IPS-NIHi11 (cell line): ENCODE results near the gene FBXL22.

Experiments
- DNase-seq: peaks from one replicate; pipeline ENCODE4 v3.0.0; 2012; ENCODE audit warnings: mixed read lengths, low spot score

FBXL22 gene, protein sequence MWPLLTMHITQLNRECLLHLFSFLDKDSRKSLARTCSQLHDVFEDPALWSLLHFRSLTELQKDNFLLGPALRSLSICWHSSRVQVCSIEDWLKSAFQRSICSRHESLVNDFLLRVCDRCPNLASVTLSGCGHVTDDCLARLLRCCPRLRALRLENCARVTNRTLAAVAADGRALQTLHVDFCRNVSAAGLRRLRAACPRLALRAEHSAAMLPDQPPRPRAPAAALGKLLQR

DNA sequence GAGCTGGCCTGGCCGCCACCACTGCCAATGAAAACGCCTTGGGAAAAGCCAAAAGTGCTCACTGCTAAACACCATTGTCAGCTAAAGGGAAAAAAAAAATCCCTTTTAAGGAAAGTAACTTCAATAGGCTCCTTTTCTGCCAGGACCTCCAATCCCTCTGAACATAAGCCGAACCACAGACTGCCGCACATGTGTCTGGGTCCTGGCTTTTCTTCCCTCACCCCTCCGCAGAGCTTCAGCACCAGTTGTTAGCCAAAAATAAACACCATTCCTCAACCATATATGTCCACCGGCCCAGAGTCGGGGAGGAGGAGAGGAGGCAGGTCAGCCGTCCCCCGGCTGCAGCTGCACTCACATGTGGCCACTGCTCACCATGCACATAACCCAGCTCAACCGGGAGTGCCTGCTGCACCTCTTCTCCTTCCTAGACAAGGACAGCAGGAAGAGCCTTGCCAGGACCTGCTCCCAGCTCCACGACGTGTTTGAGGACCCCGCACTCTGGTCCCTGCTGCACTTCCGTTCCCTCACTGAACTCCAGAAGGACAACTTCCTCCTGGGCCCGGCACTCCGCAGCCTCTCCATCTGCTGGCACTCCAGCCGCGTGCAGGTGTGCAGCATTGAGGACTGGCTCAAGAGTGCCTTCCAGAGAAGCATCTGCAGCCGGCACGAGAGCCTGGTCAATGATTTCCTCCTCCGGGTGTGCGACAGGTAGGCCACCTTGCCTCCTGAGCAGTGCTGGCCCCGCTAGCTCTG is at the start of gene FBXL22:
Gene FBXL22, plus strand, starts transcription at position 350 of the 753 bp plus-strand sequence. Its CDS starts 6 bp downstream, at position 356.
- DNase-seq: no peak

DNA sequence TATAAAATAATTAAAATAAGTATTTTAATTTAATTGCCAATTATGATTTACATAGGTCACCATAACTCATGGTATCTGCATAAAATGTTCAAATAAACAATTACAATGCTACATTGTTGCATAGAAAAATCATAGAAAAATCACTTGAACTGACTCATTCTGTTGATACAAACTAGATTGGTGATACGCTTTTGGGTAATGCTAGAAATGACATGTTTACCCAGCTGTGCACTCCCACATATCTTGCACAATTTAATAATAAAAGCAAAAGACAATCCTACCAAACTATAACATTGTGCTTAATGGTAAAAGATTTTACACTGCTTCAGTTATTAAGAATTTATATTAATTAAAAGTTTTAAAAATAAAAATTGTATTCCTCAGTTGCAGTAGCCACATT is 45.8 kb upstream of the FBXL22 start:
- DNase-seq: no peak

DNA sequence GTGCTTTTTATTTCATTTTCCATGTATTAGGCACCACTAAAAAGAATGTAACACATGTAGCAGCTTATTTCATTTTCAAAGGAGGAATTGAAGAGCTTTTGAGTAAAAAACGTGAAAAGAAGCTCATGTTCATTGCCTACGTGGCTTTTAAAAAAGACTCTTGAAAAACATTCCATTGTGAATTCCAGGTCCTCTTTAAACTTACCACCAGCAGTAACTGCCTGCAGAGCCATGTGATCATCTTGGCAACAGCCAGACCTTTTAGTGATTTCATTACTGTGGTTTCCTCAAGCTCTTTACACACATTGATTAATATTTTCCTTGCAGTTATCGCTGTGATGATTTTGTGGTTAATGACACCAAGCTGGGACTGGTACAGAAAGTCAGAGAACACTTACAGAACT is 43.8 kb upstream of the FBXL22 start:
- DNase-seq: peak; percentile 23

- no peak for DNase-seq
Measured at GRCh38 chr15:63554337-63554927, 42.8 kb upstream of the FBXL22 start.

GRCh38 chr15:63555507-63555906 is 41.7 kb upstream of the FBXL22 start:
- no peak for DNase-seq

DNA sequence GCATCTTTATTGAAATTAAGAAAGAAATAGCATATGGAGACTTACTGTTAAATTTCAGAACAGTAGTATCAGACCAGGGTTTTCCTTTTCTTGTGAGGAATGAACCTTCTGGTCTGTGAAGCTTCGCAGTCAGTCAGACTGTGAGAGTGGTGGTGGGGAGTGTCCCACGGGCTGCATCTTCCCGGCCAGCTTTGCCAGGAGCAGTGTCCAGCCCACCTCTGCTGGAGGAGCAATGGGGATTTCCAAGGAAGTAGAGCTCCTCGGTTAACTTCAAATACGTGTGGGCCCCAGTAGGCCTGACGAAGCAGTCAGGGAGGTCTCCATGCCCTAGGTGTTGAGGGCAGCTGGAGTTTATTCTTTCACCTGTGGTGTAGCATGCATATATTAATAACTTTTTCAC is 40.9 kb upstream of the FBXL22 start:
- DNase-seq: no peak

- DNase-seq: no peak
Measured at GRCh38 chr15:63556736-63557135, 40.5 kb upstream of the FBXL22 start.

GRCh38 chr15:63559753-63560152 is 37.4 kb upstream of the FBXL22 start:
- peak; percentile 37 for DNase-seq

GRCh38 chr15:63560741-63561448 is 36.3 kb upstream of the FBXL22 start:
- DNase-seq: peak; percentile 21

DNA sequence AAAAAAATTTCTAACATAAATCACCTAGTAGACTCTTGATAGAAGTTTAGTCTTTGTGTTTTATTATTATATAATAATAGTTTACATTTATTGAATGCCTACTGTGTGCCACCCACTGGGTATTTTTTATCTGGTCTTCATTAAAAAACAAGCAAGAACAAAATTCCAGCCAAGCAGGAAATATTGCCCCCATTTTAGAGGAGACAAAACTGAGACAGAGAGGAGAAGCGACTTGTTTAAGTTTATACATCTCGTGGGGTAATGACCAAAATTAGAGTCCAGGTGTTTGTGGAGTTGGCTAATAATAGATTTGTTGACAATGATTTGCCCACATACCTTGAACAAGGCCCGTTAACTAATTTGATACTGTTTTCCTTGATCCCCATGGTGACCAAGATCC is 33.1 kb upstream of the FBXL22 start:
- no peak for DNase-seq

- no peak for DNase-seq
Measured at GRCh38 chr15:63565536-63566186, 31.5 kb upstream of the FBXL22 start.

DNA sequence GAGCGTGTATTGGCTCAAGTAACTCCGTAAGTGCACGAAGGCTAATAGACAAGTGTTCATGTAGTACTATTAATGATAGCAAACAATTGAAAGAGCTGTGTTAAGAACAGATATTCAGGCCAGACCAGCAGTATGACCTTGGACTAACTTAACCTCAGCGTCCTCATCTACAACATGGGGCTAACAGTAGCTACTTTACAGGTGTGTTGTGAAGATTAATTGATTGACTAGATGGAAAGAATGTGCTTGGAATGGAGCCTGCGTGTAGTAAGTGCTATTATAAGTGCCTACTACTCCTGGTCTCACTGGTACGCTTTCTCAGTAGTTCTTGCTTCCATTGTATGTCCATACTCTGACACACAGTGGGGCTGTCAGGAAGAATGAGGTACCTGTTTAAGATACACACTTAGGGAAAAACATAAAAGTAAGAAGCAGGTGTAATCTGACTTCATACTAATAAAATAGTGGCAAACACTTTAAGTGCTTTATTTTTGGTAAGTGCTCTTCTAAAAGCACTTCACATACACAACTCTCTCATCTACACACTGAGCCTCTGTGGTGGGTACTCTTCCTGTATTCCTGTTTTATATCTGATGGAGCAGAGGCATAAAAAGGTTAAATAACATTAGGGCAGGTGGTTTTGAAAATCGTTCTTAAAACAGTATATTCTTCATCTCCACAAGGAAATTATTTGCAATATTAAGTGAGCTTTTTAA is 24.3 kb upstream of the FBXL22 start:
- no peak for DNase-seq

- no peak for DNase-seq
Measured at GRCh38 chr15:63573533-63573932, 23.7 kb upstream of the FBXL22 start.

DNA sequence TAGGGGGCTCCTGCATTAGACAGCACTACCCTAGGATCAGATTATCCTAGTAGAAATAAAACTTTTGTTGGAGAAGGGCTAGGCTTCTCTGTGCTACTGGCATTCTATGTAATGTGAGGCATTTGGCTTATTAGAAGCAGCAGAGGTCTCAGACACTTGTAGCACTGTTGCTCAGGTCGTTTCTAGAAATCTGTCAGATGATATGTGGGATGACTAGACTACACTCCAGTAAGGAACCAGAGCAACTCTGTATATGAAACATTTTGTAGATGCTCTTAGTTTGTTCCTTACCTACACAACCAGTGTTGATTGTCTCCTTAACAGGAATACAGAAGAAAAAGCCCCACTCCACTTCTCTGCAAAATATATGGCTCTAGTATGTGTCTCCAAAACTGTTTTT is 21.9 kb upstream of the FBXL22 start:
- no peak for DNase-seq

DNA sequence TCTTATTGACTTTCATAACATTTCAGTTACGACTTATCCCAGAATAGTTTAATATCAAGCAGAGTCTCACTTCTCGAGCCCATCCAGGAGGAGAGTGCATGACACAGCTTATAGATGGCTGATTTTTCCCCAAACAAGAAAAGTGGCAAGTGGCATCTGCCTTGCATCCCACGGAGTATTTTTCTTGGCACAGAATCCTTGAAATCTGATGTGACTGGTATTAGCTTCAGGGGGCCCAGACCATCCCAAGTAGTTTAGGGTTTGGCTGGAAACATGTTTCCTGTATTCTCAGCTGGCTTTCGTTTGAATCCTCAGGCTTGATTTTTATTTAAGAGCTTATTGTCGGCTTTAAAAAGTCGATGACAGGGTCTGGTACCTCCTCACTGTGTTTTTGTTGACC is 20.7 kb upstream of the FBXL22 start:
- DNase-seq: no peak

DNA sequence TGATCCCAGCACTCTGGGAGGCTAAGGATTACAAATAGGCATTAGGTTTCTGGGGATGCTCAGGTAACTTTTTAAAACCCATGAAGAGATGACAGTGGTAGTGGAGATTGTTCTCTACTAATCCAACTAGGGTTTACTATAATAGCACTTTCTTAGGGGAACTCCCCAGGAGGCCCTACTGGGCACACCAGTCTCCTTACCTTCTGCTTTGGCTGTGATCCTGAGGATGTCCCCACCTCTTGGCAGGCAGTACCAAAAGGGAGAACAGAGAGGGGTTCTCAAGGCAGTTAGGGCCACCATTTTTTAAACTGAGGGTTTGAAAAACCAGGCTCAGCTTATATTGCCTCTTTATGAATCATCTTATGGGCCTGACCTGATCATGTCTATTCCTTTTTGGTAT is 15.0 kb upstream of the FBXL22 start:
- DNase-seq: no peak

DNA sequence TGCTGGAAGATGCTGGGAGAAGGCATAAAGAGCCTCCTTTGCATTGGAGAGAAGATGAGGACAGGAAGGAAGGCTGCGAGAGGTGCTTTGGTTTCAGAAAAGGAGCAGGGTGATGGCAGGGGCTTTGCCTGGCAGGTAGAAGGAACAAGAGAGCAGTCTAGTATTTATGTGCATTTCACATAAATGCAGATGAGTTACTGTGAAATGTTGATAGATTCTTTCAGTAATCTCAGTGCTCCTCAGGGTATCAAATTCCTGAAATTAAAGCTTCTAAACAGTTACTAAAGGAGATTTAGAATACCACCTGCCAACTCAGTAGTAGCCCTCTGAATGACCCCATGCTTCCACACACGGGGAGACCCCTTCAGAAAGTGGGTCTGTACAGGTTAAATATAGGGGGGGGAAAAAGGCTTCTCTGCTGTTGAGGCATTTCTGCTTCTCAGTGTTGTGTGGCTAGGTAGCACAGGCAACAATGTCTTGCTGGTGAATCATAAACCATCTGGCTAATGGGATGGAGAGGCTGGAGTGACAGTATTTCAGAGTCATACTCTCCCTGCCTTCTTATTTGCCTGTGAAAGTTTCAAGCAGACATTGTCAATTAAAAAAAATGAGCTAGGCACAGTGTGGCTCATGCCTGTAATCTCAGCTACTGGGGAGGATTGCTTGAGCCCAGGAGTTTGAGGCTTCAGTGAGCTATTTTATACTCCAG is 14.3 kb upstream of the FBXL22 start:
- DNase-seq: no peak

GRCh38 chr15:63586790-63587189 is 10.4 kb upstream of the FBXL22 start:
- DNase-seq: no peak

DNA sequence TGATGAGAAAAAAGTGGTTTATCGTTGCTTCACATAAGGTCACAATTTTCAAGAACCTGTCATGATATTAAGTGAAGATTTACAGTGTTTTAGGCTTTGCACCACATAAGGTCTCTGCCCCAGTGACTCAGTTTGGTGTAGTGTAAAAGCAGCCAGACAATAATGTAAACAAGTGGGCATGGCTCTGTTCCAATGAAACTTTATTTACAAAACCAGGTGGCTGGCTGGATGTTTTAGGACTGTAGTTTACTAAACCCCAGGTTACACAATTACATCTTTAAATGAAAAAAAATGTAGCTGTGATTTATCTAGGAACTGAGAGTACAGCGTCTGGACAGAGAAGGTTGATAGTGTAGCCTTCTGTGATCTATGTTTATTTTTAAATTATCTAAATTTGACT is 9.7 kb upstream of the FBXL22 start:
- no peak for DNase-seq

DNA sequence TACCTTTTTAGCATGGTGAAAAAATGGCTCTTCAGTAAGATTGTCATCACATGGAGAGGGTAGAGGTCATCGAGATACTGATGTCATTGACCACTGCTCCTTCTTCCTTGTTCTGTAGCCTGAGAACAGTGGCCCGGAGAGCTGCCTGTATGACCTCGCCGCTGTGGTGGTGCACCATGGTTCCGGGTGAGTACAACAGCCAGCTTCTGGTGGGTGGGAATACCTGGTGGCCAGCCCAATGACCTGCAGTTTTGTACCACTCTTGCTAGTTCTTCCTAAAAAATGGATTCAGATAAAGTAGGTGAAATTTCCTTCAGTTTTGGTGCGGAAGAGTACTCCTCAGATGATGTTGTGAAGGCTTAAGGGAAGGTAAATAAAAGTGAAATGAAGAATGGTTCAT is 8.4 kb upstream of the FBXL22 start:
- DNase-seq: no peak
